D341Med (cell line): ENCODE data around the gene HIVEP3.

Source experiments
- DNase-seq: peaks from one replicate; pipeline ENCODE4 v3.0.0; 2012; ENCODE audit warnings: low spot score

The HIVEP3 gene

GRCh38 chr1:41874151-41874719 is 44.5 kb downstream of the HIVEP3 start:
- no peak for DNase-seq

GRCh38 chr1:41872074-41872473 is 46.6 kb downstream of the HIVEP3 start:
- DNase-seq = no peak

GRCh38 chr1:41870076-41870562 is 48.6 kb downstream of the HIVEP3 start:
- no peak for DNase-seq

- DNase-seq = no peak
Observed at GRCh38 chr1:41868241-41868998, 50.3 kb downstream of the HIVEP3 start.

GRCh38 chr1:41866285-41866684 is 52.4 kb downstream of the HIVEP3 start:
- no peak for DNase-seq

- no peak for DNase-seq
Observed at GRCh38 chr1:41864471-41865040, 54.2 kb downstream of the HIVEP3 start.

- no peak for DNase-seq
Observed at GRCh38 chr1:41863718-41864117, 55.0 kb downstream of the HIVEP3 start.

- DNase-seq = no peak
Observed at GRCh38 chr1:41862384-41863221, 56.1 kb downstream of the HIVEP3 start.

- DNase-seq = no peak
Observed at GRCh38 chr1:41861535-41862383, 57.0 kb downstream of the HIVEP3 start.

GRCh38 chr1:41860771-41861170 is 58.0 kb downstream of the HIVEP3 start:
- DNase-seq = no peak

- no peak for DNase-seq
Observed at GRCh38 chr1:41860214-41860613, 58.5 kb downstream of the HIVEP3 start.

- no peak for DNase-seq
Observed at GRCh38 chr1:41859686-41860085, 59.0 kb downstream of the HIVEP3 start.

GRCh38 chr1:41856944-41857285 is 61.8 kb downstream of the HIVEP3 start:
- DNase-seq = no peak

GRCh38 chr1:41856151-41856943 is 62.4 kb downstream of the HIVEP3 start:
- no peak for DNase-seq

GRCh38 chr1:41855713-41856112 is 63.0 kb downstream of the HIVEP3 start:
- no peak for DNase-seq

- no peak for DNase-seq
Observed at GRCh38 chr1:41853907-41854306, 64.8 kb downstream of the HIVEP3 start.

- no peak for DNase-seq
Observed at GRCh38 chr1:41852091-41852490, 66.6 kb downstream of the HIVEP3 start.

- DNase-seq = no peak
Observed at GRCh38 chr1:41851589-41851988, 67.1 kb downstream of the HIVEP3 start.

GRCh38 chr1:41850029-41850428 is 68.7 kb downstream of the HIVEP3 start:
- no peak for DNase-seq

GRCh38 chr1:41849211-41849759 is 69.4 kb downstream of the HIVEP3 start:
- DNase-seq = no peak
